ENCODE results near the gene NFATC2. TPM values are rescaled to one million over a fixed set of nuclear protein-coding genes. Genes with fewer than 3 reads are reported as not detected.
A peak's percentile ranks its signal among the peaks of the same experiment; 100 is the strongest.

Gene NFATC2
- total RNA-seq, 1 experiment from 2014 or later: 15.8 TPM

- intact Hi-C loops (cut with micrococcal nuclease; ENCODE audit: unreplicated experiment): no loop called here
- Mint-ChIP-seq H3K27me3 (ENCODE audit: unreplicated experiment) (no peaks in the 10 kb centered on the region), H3K27ac (ENCODE audit: unreplicated experiment) (no peak overlapping the region), H3K4me1 (ENCODE audit: low read depth, unreplicated experiment) (peaks cover 2% of the 10 kb centered on the region), H3K4me3 (ENCODE audit: low read depth, unreplicated experiment) (no peak overlapping the region), H3K36me3 (ENCODE audit: insufficient read depth, unreplicated experiment) (peaks cover 5% of the 10 kb centered on the region), H3K9me3 (ENCODE audit: low read depth, unreplicated experiment) (no peaks in the 10 kb centered on the region)
- CTCF ChIA-PET: interaction anchor here (0.8 kb wide), 1 partner anchor 9 kb away, joined by 5 read pairs; no protein-coding TSS in a partner anchor
- DNase-seq: no peak
- BruUV-seq (replicated peaks): no TSS peak
- no peak for TF ChIP-seq CTCF (IDR thresholded peaks at IDR 0.05; ENCODE audit: unreplicated experiment)
Measured at GRCh38 chr20:51506527-51507215, 35.8 kb downstream of the NFATC2 start.

- intact Hi-C loops (cut with micrococcal nuclease; ENCODE audit: unreplicated experiment): no loop called here
- Mint-ChIP-seq H3K9me3 (ENCODE audit: low read depth, unreplicated experiment) (no peaks in the 10 kb centered on the region), H3K27me3 (ENCODE audit: unreplicated experiment) (no peaks in the 10 kb centered on the region), H3K27ac (ENCODE audit: unreplicated experiment) (no peak overlapping the region), H3K4me3 (ENCODE audit: low read depth, unreplicated experiment) (no peak overlapping the region), H3K36me3 (ENCODE audit: insufficient read depth, unreplicated experiment) (peaks cover 5% of the 10 kb centered on the region), H3K4me1 (ENCODE audit: low read depth, unreplicated experiment) (peaks cover 8% of the 10 kb centered on the region)
- TF ChIP-seq CTCF (IDR thresholded peaks at IDR 0.05; ENCODE audit: unreplicated experiment): no peak
- no peak for DNase-seq
- no TSS peak for BruUV-seq (replicated peaks)
- CTCF ChIA-PET: no interaction called here
Measured at GRCh38 chr20:51505566-51505965, 37.0 kb downstream of the NFATC2 start.

- no peaks in the 10 kb centered on the region for H3K27me3 Mint-ChIP-seq (ENCODE audit: unreplicated experiment)
- no peak overlapping the region for H3K27ac Mint-ChIP-seq (ENCODE audit: unreplicated experiment)
- CTCF ChIA-PET: interaction anchor here (1.6 kb wide), 1 partner anchor 10 kb away, joined by 3 read pairs; no protein-coding TSS in a partner anchor
- H3K4me1 Mint-ChIP-seq (ENCODE audit: low read depth, unreplicated experiment): peaks cover 10% of the 10 kb centered on the region
- H3K36me3 Mint-ChIP-seq (ENCODE audit: insufficient read depth, unreplicated experiment): peaks cover 5% of the 10 kb centered on the region
- intact Hi-C loops (cut with micrococcal nuclease; ENCODE audit: unreplicated experiment): no loop called here
- H3K9me3 Mint-ChIP-seq (ENCODE audit: low read depth, unreplicated experiment): no peaks in the 10 kb centered on the region
- DNase-seq: no peak
- BruUV-seq (replicated peaks): no TSS peak
- no peak overlapping the region for H3K4me3 Mint-ChIP-seq (ENCODE audit: low read depth, unreplicated experiment)
- no peak for TF ChIP-seq CTCF (IDR thresholded peaks at IDR 0.05; ENCODE audit: unreplicated experiment)
Measured at GRCh38 chr20:51503376-51503775, 39.1 kb downstream of the NFATC2 start.

- CTCF ChIA-PET: interaction anchor here (1.5 kb wide), 1 partner anchor 13 kb away, joined by 4 read pairs; no protein-coding TSS in a partner anchor
- H3K36me3 Mint-ChIP-seq (ENCODE audit: insufficient read depth, unreplicated experiment): no peaks in the 10 kb centered on the region
- no peak overlapping the region for H3K4me3 Mint-ChIP-seq (ENCODE audit: low read depth, unreplicated experiment)
- TF ChIP-seq CTCF (IDR thresholded peaks at IDR 0.05; ENCODE audit: unreplicated experiment): no peak
- H3K27ac Mint-ChIP-seq (ENCODE audit: unreplicated experiment): peak overlapping the region; percentile 4
- DNase-seq: no peak
- no peaks in the 10 kb centered on the region for H3K9me3 Mint-ChIP-seq (ENCODE audit: low read depth, unreplicated experiment)
- no peaks in the 10 kb centered on the region for H3K27me3 Mint-ChIP-seq (ENCODE audit: unreplicated experiment)
- no TSS peak for BruUV-seq (replicated peaks)
- intact Hi-C loops (cut with micrococcal nuclease; ENCODE audit: unreplicated experiment): no loop called here
- H3K4me1 Mint-ChIP-seq (ENCODE audit: low read depth, unreplicated experiment): peaks cover 21% of the 10 kb centered on the region
Measured at GRCh38 chr20:51500936-51501335, 41.6 kb downstream of the NFATC2 start.
